Nephron progenitor cell (in vitro differentiated cells): Measurements from ENCODE around the gene MYLK.
A peak's percentile ranks its signal among the peaks of the same experiment; 100 is the strongest.
"Not testable (repeated sequence)": the region's sequence is repeated elsewhere in the genome, so short reads cannot be mapped to it uniquely, and the experiment has no call there.

Experiments
- DNase-seq: peaks from one replicate; pipeline ENCODE4 v3.0.0; 2021
- H3K27ac Mint-ChIP-seq: 2 replicates; pipeline ENCODE4 v1.8.0; 2021; ENCODE audit warnings: mild to moderate bottlenecking, moderate library complexity, mixed read lengths
- H3K27me3 Mint-ChIP-seq: 2 replicates; pipeline ENCODE4 v1.8.0; 2021; ENCODE audit warnings: mild to moderate bottlenecking, low read depth, mixed read lengths; ENCODE audit not compliant: poor library complexity
- H3K36me3 Mint-ChIP-seq: 2 replicates; pipeline ENCODE4 v1.8.0; 2021; ENCODE audit warnings: low read depth, mixed read lengths
- H3K4me1 Mint-ChIP-seq: 2 replicates; pipeline ENCODE4 v1.8.0; 2021; ENCODE audit warnings: mixed read lengths
- H3K4me3 Mint-ChIP-seq: 2 replicates; pipeline ENCODE4 v1.8.0; 2021; ENCODE audit warnings: mild to moderate bottlenecking, moderate library complexity, mixed read lengths
- H3K9me3 Mint-ChIP-seq: 2 replicates; pipeline ENCODE4 v1.8.0; 2021; ENCODE audit warnings: mild to moderate bottlenecking, moderate library complexity, mixed read lengths
- TF ChIP-seq, protein P1 (sequence below): fragments of 200-600 bp; sonication (generic); IDR thresholded peaks from 2 replicates; pipeline ENCODE4 v1.5.0; 2021; ENCODE audit warnings: antibody characterized with exemption

MYLK gene

GRCh38 chr3:123610331-123610730 is 273.8 kb downstream of the MYLK start:
- peaks cover 40% of the 10 kb centered on the region for H3K36me3 Mint-ChIP-seq
- H3K27me3 Mint-ChIP-seq = no peaks in the 10 kb centered on the region
- H3K27ac Mint-ChIP-seq = no peak overlapping the region
- H3K9me3 Mint-ChIP-seq = no peaks in the 10 kb centered on the region
- TF ChIP-seq, protein P1, sequence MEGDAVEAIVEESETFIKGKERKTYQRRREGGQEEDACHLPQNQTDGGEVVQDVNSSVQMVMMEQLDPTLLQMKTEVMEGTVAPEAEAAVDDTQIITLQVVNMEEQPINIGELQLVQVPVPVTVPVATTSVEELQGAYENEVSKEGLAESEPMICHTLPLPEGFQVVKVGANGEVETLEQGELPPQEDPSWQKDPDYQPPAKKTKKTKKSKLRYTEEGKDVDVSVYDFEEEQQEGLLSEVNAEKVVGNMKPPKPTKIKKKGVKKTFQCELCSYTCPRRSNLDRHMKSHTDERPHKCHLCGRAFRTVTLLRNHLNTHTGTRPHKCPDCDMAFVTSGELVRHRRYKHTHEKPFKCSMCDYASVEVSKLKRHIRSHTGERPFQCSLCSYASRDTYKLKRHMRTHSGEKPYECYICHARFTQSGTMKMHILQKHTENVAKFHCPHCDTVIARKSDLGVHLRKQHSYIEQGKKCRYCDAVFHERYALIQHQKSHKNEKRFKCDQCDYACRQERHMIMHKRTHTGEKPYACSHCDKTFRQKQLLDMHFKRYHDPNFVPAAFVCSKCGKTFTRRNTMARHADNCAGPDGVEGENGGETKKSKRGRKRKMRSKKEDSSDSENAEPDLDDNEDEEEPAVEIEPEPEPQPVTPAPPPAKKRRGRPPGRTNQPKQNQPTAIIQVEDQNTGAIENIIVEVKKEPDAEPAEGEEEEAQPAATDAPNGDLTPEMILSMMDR = no peak
- H3K4me3 Mint-ChIP-seq = peak overlapping the region; percentile 43
- peak; percentile 37 for DNase-seq
- peaks cover 33% of the 10 kb centered on the region for H3K4me1 Mint-ChIP-seq

DNA sequence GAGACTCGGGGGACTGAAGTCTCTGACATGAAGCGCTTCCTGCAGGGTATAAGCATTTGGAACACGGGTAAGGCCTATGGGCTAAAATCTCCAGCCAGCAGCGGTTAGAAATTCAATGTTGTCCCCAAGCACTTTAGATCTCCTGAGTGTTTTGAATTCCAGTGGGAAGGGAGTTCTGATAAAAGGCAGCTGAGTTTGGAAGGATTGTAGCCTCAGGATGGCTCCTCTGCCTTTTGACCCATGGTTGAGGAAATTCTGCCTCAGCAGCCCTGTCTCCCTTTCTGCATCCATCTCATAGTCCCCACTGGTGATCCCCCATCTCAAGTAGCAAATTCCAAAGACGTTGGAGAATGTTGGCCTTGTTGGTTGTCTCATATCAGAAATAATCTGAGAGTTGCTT is 275.1 kb downstream of the MYLK start:
- Mint-ChIP-seq H3K9me3 (no peaks in the 10 kb centered on the region), H3K36me3 (peaks cover 34% of the 10 kb centered on the region), H3K27me3 (no peaks in the 10 kb centered on the region), H3K4me3 (no peak overlapping the region), H3K4me1 (peaks cover 37% of the 10 kb centered on the region), H3K27ac (no peak overlapping the region)
- TF ChIP-seq, protein P1 = no peak
- no peak for DNase-seq

GRCh38 chr3:123608263-123608937 is 275.7 kb downstream of the MYLK start:
- H3K4me3 Mint-ChIP-seq = no peak overlapping the region
- peaks cover 38% of the 10 kb centered on the region for H3K4me1 Mint-ChIP-seq
- no peaks in the 10 kb centered on the region for H3K27me3 Mint-ChIP-seq
- peaks cover 32% of the 10 kb centered on the region for H3K36me3 Mint-ChIP-seq
- H3K27ac Mint-ChIP-seq = no peak overlapping the region
- TF ChIP-seq, protein P1 = no peak
- no peak for DNase-seq
- H3K9me3 Mint-ChIP-seq = no peaks in the 10 kb centered on the region

DNA sequence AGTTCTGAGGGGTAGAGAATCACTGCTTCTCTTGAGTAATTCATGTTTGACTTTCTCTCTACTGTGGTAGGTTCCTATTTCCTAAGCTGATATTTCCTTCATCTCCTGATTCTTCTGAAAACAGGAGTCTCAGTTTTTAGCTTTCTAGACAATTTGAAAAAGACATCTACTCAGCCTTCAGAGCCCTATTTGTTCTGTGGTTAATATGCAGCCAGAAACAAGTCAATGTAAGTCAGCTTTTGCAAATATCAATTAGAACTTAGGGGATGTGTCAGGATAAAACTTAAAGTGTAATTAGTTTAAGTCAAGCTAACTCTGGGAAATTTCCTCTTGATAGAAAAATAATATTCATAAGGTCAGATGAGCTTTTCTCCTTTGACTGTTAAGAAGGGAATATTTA is 277.6 kb downstream of the MYLK start:
- H3K4me1 Mint-ChIP-seq = peaks cover 34% of the 10 kb centered on the region
- H3K27ac Mint-ChIP-seq = peak overlapping the region; percentile 65
- H3K27me3 Mint-ChIP-seq = no peaks in the 10 kb centered on the region
- H3K4me3 Mint-ChIP-seq = no peak overlapping the region
- no peak for DNase-seq
- H3K9me3 Mint-ChIP-seq = no peaks in the 10 kb centered on the region
- TF ChIP-seq, protein P1 = no peak
- peaks cover 23% of the 10 kb centered on the region for H3K36me3 Mint-ChIP-seq

- no peak for DNase-seq
- Mint-ChIP-seq H3K36me3 (peaks cover 27% of the 10 kb centered on the region), H3K27ac (peak overlapping the region; percentile 82), H3K27me3 (no peaks in the 10 kb centered on the region), H3K4me3 (no peak overlapping the region), H3K4me1 (peaks cover 27% of the 10 kb centered on the region), H3K9me3 (no peaks in the 10 kb centered on the region)
- TF ChIP-seq, protein P1 = no peak
Observed at GRCh38 chr3:123605789-123606234, 278.3 kb downstream of the MYLK start.

DNA sequence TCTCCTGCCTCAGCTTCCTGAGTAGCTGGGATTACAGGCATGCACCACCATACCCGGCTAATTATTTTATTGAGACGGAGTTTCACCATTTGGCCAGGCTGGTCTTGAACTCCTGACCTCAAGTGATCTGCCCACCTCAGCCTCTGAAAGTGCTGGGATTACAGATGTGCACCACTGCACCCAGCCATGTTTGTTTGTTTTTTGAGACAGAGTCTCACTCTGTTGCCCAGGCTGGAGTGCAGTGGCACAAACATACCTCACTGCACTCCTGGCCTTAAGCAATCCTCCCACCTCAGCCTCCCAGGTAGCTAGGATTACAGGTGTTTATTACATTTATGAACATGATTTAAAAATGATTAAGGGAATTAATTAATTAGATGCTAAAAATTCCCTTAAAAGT is 281.0 kb downstream of the MYLK start:
- H3K36me3 Mint-ChIP-seq = peaks cover 39% of the 10 kb centered on the region
- H3K27me3 Mint-ChIP-seq, H3K9me3 Mint-ChIP-seq, H3K27ac Mint-ChIP-seq, DNase-seq, H3K4me3 Mint-ChIP-seq: not testable (repeated sequence)
- H3K4me1 Mint-ChIP-seq = peaks cover 13% of the 10 kb centered on the region
